Measurements from ENCODE around the gene GMDS. TPM values are rescaled to one million over a fixed set of nuclear protein-coding genes. Genes with fewer than 3 reads are reported as not detected.

Gene GMDS
- polyA plus RNA-seq, 1 experiment = 7.1 TPM

DNA sequence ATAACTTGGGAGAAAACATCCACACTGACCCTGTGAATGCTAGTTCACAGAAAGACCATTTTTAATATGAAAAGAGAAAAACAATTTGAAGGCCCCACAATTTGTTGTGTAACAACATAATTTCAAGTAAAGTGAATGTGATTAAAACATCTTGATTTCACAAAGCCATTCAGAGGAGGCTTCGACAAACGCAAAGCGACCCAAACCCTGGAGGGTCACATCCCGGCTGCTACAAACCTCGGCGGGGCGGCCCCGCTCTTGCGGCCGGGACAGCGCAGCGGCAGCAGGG, 621.7 kb downstream of the GMDS start:
- POLR2A ChIA-PET = no interaction called here
- CTCF ChIA-PET = interaction anchor here (2.6 kb wide), 1 partner anchor 12 kb away, joined by 9 read pairs; no protein-coding TSS in a partner anchor

DNA sequence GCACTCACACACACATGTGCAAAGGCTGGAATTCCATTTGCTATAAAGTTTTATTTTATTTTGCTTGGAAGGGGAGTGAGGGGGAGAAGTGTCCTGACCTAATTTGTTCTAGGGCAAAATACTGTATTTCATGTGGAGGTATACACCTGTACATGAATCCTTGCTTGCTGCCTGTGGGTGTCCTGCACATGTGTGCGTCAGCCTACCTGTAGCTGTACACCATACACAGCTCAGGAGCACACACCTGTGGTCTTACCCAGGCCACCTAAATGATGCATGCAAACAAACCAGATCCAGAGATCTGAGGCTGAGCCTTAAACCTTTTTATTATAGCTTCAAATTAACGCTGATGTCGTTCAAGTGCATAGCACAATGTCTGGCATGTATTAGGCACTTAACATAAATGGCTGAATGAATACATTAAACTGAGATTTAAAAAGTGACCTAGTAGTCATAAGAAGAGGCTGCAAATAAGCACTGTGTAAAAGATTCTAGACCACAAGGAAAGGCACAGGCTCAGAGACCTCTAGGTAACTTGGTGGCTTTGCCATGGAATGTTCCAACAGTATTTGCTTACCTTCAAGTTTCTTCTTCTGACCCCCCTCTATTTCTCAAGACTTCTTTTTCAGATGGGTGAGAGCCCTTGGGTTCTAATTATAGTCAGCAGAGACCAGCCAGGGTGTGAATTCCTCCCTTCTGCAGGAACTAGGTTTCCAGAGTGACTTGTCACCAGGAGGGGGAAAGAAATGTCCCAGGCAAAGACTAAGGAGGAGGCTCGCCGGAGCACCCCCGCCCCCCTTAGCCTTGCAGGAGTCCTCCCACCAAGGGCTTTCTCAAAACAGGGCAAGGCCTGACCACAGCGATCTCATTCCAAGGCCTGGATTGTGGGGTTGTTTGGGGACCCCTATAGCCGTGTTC, 622.3 kb downstream of the GMDS start:
- Histone ChIP-seq H3K27me3 (ENCODE audit: control insufficient read depth, insufficient read depth, low read length) (0 out of 2 replicates have a peak, but pooled peaks cover 1% of the 10 kb centered on the region), H3K36me3 (ENCODE audit: control insufficient read depth, insufficient read depth, low read length) (peaks cover 1% of the 10 kb centered on the region), H3K4me3 (ENCODE audit: low read depth, low read length) (no peak overlapping the region)
- CTCF ChIA-PET = no interaction called here
- TF ChIP-seq, protein P1, sequence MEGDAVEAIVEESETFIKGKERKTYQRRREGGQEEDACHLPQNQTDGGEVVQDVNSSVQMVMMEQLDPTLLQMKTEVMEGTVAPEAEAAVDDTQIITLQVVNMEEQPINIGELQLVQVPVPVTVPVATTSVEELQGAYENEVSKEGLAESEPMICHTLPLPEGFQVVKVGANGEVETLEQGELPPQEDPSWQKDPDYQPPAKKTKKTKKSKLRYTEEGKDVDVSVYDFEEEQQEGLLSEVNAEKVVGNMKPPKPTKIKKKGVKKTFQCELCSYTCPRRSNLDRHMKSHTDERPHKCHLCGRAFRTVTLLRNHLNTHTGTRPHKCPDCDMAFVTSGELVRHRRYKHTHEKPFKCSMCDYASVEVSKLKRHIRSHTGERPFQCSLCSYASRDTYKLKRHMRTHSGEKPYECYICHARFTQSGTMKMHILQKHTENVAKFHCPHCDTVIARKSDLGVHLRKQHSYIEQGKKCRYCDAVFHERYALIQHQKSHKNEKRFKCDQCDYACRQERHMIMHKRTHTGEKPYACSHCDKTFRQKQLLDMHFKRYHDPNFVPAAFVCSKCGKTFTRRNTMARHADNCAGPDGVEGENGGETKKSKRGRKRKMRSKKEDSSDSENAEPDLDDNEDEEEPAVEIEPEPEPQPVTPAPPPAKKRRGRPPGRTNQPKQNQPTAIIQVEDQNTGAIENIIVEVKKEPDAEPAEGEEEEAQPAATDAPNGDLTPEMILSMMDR (IDR thresholded peaks at IDR 0.05; ENCODE audit: insufficient read depth, low read depth, low read length) = no peak
- DNase-seq (ENCODE audit: low read depth) = no peak
- POLR2A ChIA-PET = no interaction called here

More for the DNA sequence above, 621.7 kb downstream of the GMDS start:
- 0 out of 2 replicates have a peak, but pooled peaks cover 1% of the 10 kb centered on the region for H3K27me3 ChIP-seq (ENCODE audit: control insufficient read depth, insufficient read depth, low read length)
- TF ChIP-seq, protein P1 (IDR thresholded peaks at IDR 0.05; ENCODE audit: insufficient read depth, low read depth, low read length) = no peak
- no peak overlapping the region for H3K4me3 ChIP-seq (ENCODE audit: low read depth, low read length)
- peaks cover 1% of the 10 kb centered on the region; the same call in 1 of the 2 replicates for H3K36me3 ChIP-seq (ENCODE audit: control insufficient read depth, insufficient read depth, low read length)
- no peak for DNase-seq (ENCODE audit: low read depth)

- TF ChIP-seq, protein P1 (IDR thresholded peaks at IDR 0.05; ENCODE audit: insufficient read depth, low read depth, low read length) = no peak
- 0 out of 2 replicates have a peak, but pooled peaks cover 1% of the 10 kb centered on the region for H3K27me3 ChIP-seq (ENCODE audit: control insufficient read depth, insufficient read depth, low read length)
- DNase-seq (ENCODE audit: low read depth) = no peak
- ChIA-PET CTCF (no interaction called here), POLR2A (no interaction called here)
- H3K36me3 ChIP-seq (ENCODE audit: control insufficient read depth, insufficient read depth, low read length) = peaks cover 3% of the 10 kb centered on the region
- no peak overlapping the region for H3K4me3 ChIP-seq (ENCODE audit: low read depth, low read length)
These were observed 623.1 kb downstream of the GMDS start for GRCh38 chr6:1622220-1622850.

GRCh38 chr6:1621070-1621701, 624.2 kb downstream of the GMDS start:
- peaks cover 5% of the 10 kb centered on the region for H3K36me3 ChIP-seq (ENCODE audit: control insufficient read depth, insufficient read depth, low read length)
- no peak for DNase-seq (ENCODE audit: low read depth)
- H3K4me3 ChIP-seq (ENCODE audit: low read depth, low read length) = no peak overlapping the region
- CTCF ChIA-PET = no interaction called here
- H3K27me3 ChIP-seq (ENCODE audit: control insufficient read depth, insufficient read depth, low read length) = 0 out of 2 replicates have a peak, but pooled peaks cover 1% of the 10 kb centered on the region
- TF ChIP-seq, protein P1 (IDR thresholded peaks at IDR 0.05; ENCODE audit: insufficient read depth, low read depth, low read length) = no peak
- POLR2A ChIA-PET = no interaction called here

- 0 out of 2 replicates have a peak, but pooled peaks cover 1% of the 10 kb centered on the region for H3K27me3 ChIP-seq (ENCODE audit: control insufficient read depth, insufficient read depth, low read length)
- H3K4me3 ChIP-seq (ENCODE audit: low read depth, low read length) = no peak overlapping the region
- TF ChIP-seq, protein P1 (IDR thresholded peaks at IDR 0.05; ENCODE audit: insufficient read depth, low read depth, low read length) = no peak
- DNase-seq (ENCODE audit: low read depth) = no peak
- CTCF ChIA-PET = no interaction called here
- POLR2A ChIA-PET = no interaction called here
- peaks cover 5% of the 10 kb centered on the region for H3K36me3 ChIP-seq (ENCODE audit: control insufficient read depth, insufficient read depth, low read length)
These were observed 624.8 kb downstream of the GMDS start for GRCh38 chr6:1620504-1621069.

Data from BJ (cell line).